WTC11 (cell line): Measurements from ENCODE around the gene COL25A1.

Experiments used
- CREB1 ChIP-seq: sonication (generic); formaldehyde crosslinking; IDR thresholded peaks from 2 replicates; pipeline ENCODE4 v1.8.0; 2023; ENCODE audit warnings: mild to moderate bottlenecking, missing genetic modification reagents
- FOXK1 ChIP-seq: sonication (generic); formaldehyde crosslinking; IDR thresholded peaks from 2 replicates; pipeline ENCODE4 v1.8.0; 2022; ENCODE audit warnings: mild to moderate bottlenecking, moderate library complexity, missing genetic modification reagents
- FOXP1 ChIP-seq: sonication (generic); formaldehyde crosslinking; IDR thresholded peaks from 2 replicates; pipeline ENCODE4 v1.8.0; 2022; ENCODE audit warnings: missing genetic modification reagents, mild to moderate bottlenecking, moderate library complexity, borderline replicate concordance
- JAZF1 ChIP-seq: fragments of 250-450 bp; sonication (Bioruptor Pico); IDR thresholded peaks from 2 replicates; pipeline ENCODE4 v1.9.0; 2021; ENCODE audit warnings: moderate library complexity, mild to moderate bottlenecking, inconsistent platforms
- NR2C2 ChIP-seq: sonication (generic); formaldehyde crosslinking; IDR thresholded peaks from 2 replicates; pipeline ENCODE4 v1.8.0; 2022; ENCODE audit warnings: mild to moderate bottlenecking, missing genetic modification reagents
- SP1 ChIP-seq: sonication (generic); formaldehyde crosslinking; conservative IDR thresholded peaks from 2 replicates; pipeline ENCODE4 v1.8.1; 2022; ENCODE audit warnings: missing genetic modification reagents
- TCF7 ChIP-seq: sonication (generic); formaldehyde crosslinking; IDR thresholded peaks from 2 replicates; pipeline ENCODE4 v1.8.0; 2022; ENCODE audit warnings: mild to moderate bottlenecking, low read depth, missing genetic modification reagents, moderate library complexity
- TF ChIP-seq, protein P1 (sequence below): sonication (generic); formaldehyde crosslinking; IDR thresholded peaks from 2 replicates; pipeline ENCODE4 v1.8.1; 2023; ENCODE audit warnings: mild to moderate bottlenecking, missing genetic modification reagents, moderate library complexity
- TF ChIP-seq, protein P2 (sequence below): fragments of 200-600 bp; IDR thresholded peaks from 2 replicates; pipeline ENCODE4 v1.8.0; 2022; ENCODE audit warnings: antibody characterized with exemption
- TF ChIP-seq, protein P3 (sequence below): sonication (generic); formaldehyde crosslinking; conservative IDR thresholded peaks from 2 replicates; pipeline ENCODE4 v1.8.1; 2022; ENCODE audit warnings: mild to moderate bottlenecking, missing genetic modification reagents
- TF ChIP-seq, protein P4 (sequence below): sonication (generic); formaldehyde crosslinking; IDR thresholded peaks from 2 replicates; pipeline ENCODE4 v1.8.1; 2023; ENCODE audit warnings: mild to moderate bottlenecking, moderate library complexity, missing genetic modification reagents
- TF ChIP-seq, protein P5 (sequence below): sonication (generic); formaldehyde crosslinking; IDR thresholded peaks from 2 replicates; pipeline ENCODE4 v1.8.0; 2022; ENCODE audit warnings: mild to moderate bottlenecking, missing genetic modification reagents
- TF ChIP-seq, protein P6 (sequence below): sonication (generic); formaldehyde crosslinking; IDR thresholded peaks from 2 replicates; pipeline ENCODE4 v1.8.0; 2023; ENCODE audit warnings: mild to moderate bottlenecking, missing genetic modification reagents

DNA sequence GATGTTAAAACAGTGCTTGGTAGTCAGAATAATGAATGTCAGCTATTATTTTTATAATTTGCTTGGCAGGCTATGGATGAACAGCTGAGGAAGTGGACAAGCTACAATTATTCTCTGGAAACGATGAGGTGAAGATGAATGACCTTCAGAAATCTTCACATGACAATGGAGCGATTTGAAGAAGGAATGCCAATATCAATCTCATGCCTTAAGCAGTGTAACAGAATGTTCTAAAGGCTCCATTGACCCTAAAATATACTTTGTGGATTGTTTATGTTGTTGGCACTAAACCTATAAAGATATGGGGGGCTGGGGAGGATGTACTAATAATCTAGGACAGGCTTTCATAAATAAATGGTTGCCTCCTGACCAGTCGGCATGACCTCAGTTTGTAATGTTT lies 36.2 kb downstream of the COL25A1 start:
- TF ChIP-seq, protein P1, sequence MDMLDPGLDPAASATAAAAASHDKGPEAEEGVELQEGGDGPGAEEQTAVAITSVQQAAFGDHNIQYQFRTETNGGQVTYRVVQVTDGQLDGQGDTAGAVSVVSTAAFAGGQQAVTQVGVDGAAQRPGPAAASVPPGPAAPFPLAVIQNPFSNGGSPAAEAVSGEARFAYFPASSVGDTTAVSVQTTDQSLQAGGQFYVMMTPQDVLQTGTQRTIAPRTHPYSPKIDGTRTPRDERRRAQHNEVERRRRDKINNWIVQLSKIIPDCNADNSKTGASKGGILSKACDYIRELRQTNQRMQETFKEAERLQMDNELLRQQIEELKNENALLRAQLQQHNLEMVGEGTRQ (CRISPR knock-in tag), result no peak
- TF ChIP-seq, protein P2, sequence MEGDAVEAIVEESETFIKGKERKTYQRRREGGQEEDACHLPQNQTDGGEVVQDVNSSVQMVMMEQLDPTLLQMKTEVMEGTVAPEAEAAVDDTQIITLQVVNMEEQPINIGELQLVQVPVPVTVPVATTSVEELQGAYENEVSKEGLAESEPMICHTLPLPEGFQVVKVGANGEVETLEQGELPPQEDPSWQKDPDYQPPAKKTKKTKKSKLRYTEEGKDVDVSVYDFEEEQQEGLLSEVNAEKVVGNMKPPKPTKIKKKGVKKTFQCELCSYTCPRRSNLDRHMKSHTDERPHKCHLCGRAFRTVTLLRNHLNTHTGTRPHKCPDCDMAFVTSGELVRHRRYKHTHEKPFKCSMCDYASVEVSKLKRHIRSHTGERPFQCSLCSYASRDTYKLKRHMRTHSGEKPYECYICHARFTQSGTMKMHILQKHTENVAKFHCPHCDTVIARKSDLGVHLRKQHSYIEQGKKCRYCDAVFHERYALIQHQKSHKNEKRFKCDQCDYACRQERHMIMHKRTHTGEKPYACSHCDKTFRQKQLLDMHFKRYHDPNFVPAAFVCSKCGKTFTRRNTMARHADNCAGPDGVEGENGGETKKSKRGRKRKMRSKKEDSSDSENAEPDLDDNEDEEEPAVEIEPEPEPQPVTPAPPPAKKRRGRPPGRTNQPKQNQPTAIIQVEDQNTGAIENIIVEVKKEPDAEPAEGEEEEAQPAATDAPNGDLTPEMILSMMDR, result no peak
- TF ChIP-seq SP1 (no peak), FOXK1 (CRISPR knock-in tag) (no peak), JAZF1 (CRISPR knock-in tag) (no peak), CREB1 (CRISPR knock-in tag) (no peak), NR2C2 (CRISPR knock-in tag) (no peak), FOXP1 (CRISPR knock-in tag) (no peak), TCF7 (CRISPR knock-in tag) (no peak)
- TF ChIP-seq, protein P3, sequence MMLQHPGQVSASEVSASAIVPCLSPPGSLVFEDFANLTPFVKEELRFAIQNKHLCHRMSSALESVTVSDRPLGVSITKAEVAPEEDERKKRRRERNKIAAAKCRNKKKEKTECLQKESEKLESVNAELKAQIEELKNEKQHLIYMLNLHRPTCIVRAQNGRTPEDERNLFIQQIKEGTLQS (CRISPR knock-in tag), result no peak
- TF ChIP-seq, protein P4, sequence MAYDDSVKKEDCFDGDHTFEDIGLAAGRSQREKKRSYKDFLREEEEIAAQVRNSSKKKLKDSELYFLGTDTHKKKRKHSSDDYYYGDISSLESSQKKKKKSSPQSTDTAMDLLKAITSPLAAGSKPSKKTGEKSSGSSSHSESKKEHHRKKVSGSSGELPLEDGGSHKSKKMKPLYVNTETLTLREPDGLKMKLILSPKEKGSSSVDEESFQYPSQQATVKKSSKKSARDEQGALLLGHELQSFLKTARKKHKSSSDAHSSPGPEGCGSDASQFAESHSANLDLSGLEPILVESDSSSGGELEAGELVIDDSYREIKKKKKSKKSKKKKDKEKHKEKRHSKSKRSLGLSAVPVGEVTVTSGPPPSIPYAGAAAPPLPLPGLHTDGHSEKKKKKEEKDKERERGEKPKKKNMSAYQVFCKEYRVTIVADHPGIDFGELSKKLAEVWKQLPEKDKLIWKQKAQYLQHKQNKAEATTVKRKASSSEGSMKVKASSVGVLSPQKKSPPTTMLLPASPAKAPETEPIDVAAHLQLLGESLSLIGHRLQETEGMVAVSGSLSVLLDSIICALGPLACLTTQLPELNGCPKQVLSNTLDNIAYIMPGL (CRISPR knock-in tag), result no peak
- TF ChIP-seq, protein P5, sequence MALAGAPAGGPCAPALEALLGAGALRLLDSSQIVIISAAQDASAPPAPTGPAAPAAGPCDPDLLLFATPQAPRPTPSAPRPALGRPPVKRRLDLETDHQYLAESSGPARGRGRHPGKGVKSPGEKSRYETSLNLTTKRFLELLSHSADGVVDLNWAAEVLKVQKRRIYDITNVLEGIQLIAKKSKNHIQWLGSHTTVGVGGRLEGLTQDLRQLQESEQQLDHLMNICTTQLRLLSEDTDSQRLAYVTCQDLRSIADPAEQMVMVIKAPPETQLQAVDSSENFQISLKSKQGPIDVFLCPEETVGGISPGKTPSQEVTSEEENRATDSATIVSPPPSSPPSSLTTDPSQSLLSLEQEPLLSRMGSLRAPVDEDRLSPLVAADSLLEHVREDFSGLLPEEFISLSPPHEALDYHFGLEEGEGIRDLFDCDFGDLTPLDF (CRISPR knock-in tag), result no peak
- TF ChIP-seq, protein P6, sequence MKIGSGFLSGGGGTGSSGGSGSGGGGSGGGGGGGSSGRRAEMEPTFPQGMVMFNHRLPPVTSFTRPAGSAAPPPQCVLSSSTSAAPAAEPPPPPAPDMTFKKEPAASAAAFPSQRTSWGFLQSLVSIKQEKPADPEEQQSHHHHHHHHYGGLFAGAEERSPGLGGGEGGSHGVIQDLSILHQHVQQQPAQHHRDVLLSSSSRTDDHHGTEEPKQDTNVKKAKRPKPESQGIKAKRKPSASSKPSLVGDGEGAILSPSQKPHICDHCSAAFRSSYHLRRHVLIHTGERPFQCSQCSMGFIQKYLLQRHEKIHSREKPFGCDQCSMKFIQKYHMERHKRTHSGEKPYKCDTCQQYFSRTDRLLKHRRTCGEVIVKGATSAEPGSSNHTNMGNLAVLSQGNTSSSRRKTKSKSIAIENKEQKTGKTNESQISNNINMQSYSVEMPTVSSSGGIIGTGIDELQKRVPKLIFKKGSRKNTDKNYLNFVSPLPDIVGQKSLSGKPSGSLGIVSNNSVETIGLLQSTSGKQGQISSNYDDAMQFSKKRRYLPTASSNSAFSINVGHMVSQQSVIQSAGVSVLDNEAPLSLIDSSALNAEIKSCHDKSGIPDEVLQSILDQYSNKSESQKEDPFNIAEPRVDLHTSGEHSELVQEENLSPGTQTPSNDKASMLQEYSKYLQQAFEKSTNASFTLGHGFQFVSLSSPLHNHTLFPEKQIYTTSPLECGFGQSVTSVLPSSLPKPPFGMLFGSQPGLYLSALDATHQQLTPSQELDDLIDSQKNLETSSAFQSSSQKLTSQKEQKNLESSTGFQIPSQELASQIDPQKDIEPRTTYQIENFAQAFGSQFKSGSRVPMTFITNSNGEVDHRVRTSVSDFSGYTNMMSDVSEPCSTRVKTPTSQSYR, result no peak
